Glutamatergic neuron (in vitro differentiated cells): ENCODE data around the gene MTCP1. TPM values are rescaled to one million over a fixed set of nuclear protein-coding genes. Genes with fewer than 3 reads are reported as not detected.

ENCODE experiments used
- DNase-seq: peaks from one replicate; pipeline ENCODE4 v3.0.0; 2022
- H3K27ac Mint-ChIP-seq: one replicate; pipeline ENCODE4 v1.8.0; 2020; ENCODE audit warnings: mild to moderate bottlenecking, mixed read lengths, inconsistent platforms; ENCODE audit not compliant: unreplicated experiment
- H3K27me3 Mint-ChIP-seq: one replicate; pipeline ENCODE4 v1.8.0; 2020; ENCODE audit warnings: mild to moderate bottlenecking, moderate library complexity, mixed read lengths, inconsistent platforms; ENCODE audit not compliant: unreplicated experiment
- H3K36me3 Mint-ChIP-seq: one replicate; pipeline ENCODE4 v1.8.0; 2020; ENCODE audit warnings: mild to moderate bottlenecking, mixed read lengths, inconsistent platforms; ENCODE audit not compliant: unreplicated experiment
- H3K4me1 Mint-ChIP-seq: one replicate; pipeline ENCODE4 v1.8.0; 2020; ENCODE audit warnings: mild to moderate bottlenecking, low read depth, mixed read lengths, inconsistent platforms; ENCODE audit not compliant: unreplicated experiment
- H3K4me3 Mint-ChIP-seq: one replicate; pipeline ENCODE4 v1.8.0; 2020; ENCODE audit warnings: mild to moderate bottlenecking, mixed read lengths, inconsistent platforms; ENCODE audit not compliant: unreplicated experiment
- H3K9me3 Mint-ChIP-seq: one replicate; pipeline ENCODE4 v1.8.0; 2020; ENCODE audit warnings: mild to moderate bottlenecking, moderate library complexity, mixed read lengths, inconsistent platforms; ENCODE audit not compliant: unreplicated experiment
- total RNA-seq: library from RNA; stranded (reverse); fragmentation: NEBNext Ultra II Directional; extraction: Animal tissue kit (Norgen Biotek cat#: 25700); gene quantifications from one replicate; pipeline ENCODE4 v1.2.1, GENCODE V29; 2021; ENCODE audit not compliant: unreplicated experiment
- TF ChIP-seq, protein P1 (sequence below): fragments of 200-600 bp; sonication (generic); IDR thresholded peaks from one replicate; pipeline ENCODE4 v1.5.0; 2021; ENCODE audit not compliant: partially characterized antibody, unreplicated experiment

MTCP1 gene
- total RNA-seq, 1 donor from 2014 or later, result 9.5 TPM

DNA sequence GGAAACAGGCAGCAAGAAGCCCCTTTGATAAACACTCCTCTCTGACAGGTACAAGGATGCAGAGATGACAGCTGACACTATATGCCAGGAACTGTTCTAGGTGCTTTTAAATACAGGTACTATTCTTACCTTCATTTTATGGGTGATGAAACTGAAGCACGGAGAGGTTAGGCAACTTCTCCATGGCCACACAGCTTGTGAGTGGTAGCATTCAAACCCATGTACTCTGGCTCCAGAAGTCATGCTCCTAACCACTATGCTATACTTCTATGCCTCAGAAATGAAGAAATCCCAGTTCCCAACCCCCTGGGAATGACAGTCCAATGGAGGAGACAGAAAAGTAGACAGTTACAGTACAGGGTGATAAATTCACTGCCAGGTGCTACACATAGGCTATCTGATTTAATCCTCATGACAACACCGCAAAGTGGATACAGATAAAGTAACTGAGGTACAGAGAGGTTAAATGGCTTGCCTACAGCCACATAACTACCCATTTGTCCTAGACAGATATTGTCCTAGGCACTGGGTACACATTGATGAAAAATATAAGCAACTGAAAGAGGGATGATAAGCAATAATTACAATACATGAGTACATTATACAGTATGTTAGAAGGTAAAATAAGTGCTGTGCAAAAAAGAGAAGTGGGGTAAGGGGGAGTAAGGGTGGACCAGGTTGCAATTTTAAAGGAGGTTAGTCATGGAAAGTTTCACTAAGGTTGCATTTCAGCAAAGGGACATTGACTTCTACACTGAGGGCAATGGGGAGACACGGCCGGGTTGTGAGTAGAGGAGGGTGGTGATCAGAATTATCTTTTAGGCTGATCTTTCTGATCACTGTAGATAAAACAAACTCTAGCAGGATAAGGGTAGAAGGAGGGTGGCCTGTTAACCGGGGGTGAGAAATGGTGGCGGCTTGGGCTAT, 46.8 kb downstream of the MTCP1 start:
- Mint-ChIP-seq H3K27ac (no peak overlapping the region), H3K27me3 (peaks cover 4% of the 10 kb centered on the region), H3K4me1 (peaks cover 5% of the 10 kb centered on the region), H3K9me3 (no peaks in the 10 kb centered on the region), H3K36me3 (no peaks in the 10 kb centered on the region), H3K4me3 (no peak overlapping the region)
- TF ChIP-seq, protein P1, sequence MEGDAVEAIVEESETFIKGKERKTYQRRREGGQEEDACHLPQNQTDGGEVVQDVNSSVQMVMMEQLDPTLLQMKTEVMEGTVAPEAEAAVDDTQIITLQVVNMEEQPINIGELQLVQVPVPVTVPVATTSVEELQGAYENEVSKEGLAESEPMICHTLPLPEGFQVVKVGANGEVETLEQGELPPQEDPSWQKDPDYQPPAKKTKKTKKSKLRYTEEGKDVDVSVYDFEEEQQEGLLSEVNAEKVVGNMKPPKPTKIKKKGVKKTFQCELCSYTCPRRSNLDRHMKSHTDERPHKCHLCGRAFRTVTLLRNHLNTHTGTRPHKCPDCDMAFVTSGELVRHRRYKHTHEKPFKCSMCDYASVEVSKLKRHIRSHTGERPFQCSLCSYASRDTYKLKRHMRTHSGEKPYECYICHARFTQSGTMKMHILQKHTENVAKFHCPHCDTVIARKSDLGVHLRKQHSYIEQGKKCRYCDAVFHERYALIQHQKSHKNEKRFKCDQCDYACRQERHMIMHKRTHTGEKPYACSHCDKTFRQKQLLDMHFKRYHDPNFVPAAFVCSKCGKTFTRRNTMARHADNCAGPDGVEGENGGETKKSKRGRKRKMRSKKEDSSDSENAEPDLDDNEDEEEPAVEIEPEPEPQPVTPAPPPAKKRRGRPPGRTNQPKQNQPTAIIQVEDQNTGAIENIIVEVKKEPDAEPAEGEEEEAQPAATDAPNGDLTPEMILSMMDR, result no peak
- no peak for DNase-seq

DNA sequence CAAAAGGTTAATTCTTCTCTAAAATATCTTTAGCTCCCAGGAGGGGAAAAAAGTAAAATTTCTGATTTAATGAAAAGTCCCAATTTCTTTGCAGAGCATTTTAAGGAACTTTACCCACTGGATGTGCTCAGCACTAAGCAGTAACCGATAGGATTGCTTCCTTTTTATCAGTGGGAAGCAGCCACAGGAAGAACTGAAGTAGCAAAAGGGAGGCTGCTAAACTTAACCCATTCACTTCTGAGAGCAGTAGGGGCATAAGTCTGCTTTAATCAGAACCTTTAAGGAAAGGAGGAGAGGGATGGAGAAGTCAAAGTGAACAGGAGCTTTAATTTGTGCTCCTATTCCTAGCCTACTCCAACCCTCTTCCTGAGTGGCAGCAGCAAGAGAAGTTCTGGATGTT, 48.4 kb downstream of the MTCP1 start, which contains the start of gene F8:
Gene F8, minus strand, starts transcription at position 139 of the 400 bp plus-strand sequence. CDS start 171 bp downstream, outside the sequence.
- H3K27me3 Mint-ChIP-seq, result peaks cover 4% of the 10 kb centered on the region
- TF ChIP-seq, protein P1, result no peak
- no peaks in the 10 kb centered on the region for H3K9me3 Mint-ChIP-seq
- no peak for DNase-seq
- H3K4me1 Mint-ChIP-seq, result no peaks in the 10 kb centered on the region
- H3K27ac Mint-ChIP-seq, result no peak within 1 kb of the TSS
- H3K36me3 Mint-ChIP-seq, result no peaks in the 10 kb centered on the region
- H3K4me3 Mint-ChIP-seq, result no peak within 1 kb of the TSS

DNA sequence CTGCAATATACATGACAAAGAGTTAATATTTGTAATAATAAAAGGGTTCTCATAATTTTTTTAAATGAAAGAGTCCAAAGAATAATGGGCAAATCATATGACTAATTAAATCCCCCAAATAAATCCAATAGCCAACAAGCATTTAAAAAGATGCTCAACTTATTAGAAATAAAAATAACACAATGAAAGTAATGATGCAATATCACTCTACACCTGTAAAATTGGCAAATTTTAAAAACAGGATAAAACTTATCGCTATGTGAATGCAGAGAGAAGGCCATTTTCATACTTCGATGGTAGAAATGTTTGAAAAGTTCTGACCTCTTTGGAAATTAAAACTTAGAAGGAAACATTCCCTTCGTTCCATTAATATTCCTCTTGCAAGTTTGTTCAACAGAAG, 50.3 kb downstream of the MTCP1 start:
- H3K36me3 Mint-ChIP-seq, result no peaks in the 10 kb centered on the region
- H3K27ac Mint-ChIP-seq, result no peak overlapping the region
- TF ChIP-seq, protein P1, result no peak
- no peak for DNase-seq
- no peaks in the 10 kb centered on the region for H3K27me3 Mint-ChIP-seq
- no peak overlapping the region for H3K4me3 Mint-ChIP-seq
- H3K4me1 Mint-ChIP-seq, result no peaks in the 10 kb centered on the region
- H3K9me3 Mint-ChIP-seq, result no peaks in the 10 kb centered on the region

Other genes with a start within 250 kb of the MTCP1 start
- gene SMIM9, start 236.5 kb downstream of the MTCP1 start, total RNA-seq, result not detected
- gene F8A1, start 184.8 kb downstream of the MTCP1 start, total RNA-seq, result 18.3 TPM
- gene F8, start 48.4 kb downstream of the MTCP1 start, total RNA-seq, result 1.8 TPM
- 83.9 TPM for gene FUNDC2, start 44.3 kb downstream of the MTCP1 start, total RNA-seq
- gene CMC4, start within 50 bp of the MTCP1 start, total RNA-seq, result 1.8 TPM
- gene BRCC3, start 372 bp upstream of the MTCP1 start, total RNA-seq, result 21.9 TPM
- gene VBP1, start 145.3 kb upstream of the MTCP1 start, total RNA-seq, result 64.4 TPM
- 20.9 TPM for gene RAB39B, start 193.4 kb upstream of the MTCP1 start, total RNA-seq